HG02870 (cell line): ENCODE data around the gene CEBPG.

Experiments
- ATAC-seq: cut with Tn5 transposase; IDR thresholded peaks from one replicate; pipeline ENCODE4 v1.9.1; 2021; ENCODE audit warnings: mild to moderate bottlenecking, moderate library complexity; ENCODE audit not compliant: unreplicated experiment

CEBPG gene

GRCh38 chr19:33392341-33393285 lies 19.1 kb downstream of the CEBPG start:
- no peak for ATAC-seq

- no peak for ATAC-seq
Observed at GRCh38 chr19:33393286-33394005, 19.9 kb downstream of the CEBPG start.

GRCh38 chr19:33394006-33394722 lies 20.7 kb downstream of the CEBPG start:
- ATAC-seq = no peak

- no peak for ATAC-seq
Observed at GRCh38 chr19:33394723-33395560, 21.4 kb downstream of the CEBPG start.

GRCh38 chr19:33395561-33396550 lies 22.3 kb downstream of the CEBPG start:
- no peak for ATAC-seq

- ATAC-seq = no peak
Observed at GRCh38 chr19:33396701-33397535, 23.4 kb downstream of the CEBPG start.

- ATAC-seq = no peak
Observed at GRCh38 chr19:33397536-33398360, 24.2 kb downstream of the CEBPG start.

GRCh38 chr19:33398361-33399060 lies 25.0 kb downstream of the CEBPG start:
- no peak for ATAC-seq

GRCh38 chr19:33399081-33399744 lies 25.7 kb downstream of the CEBPG start:
- ATAC-seq = no peak

- no peak for ATAC-seq
Observed at GRCh38 chr19:33399745-33400681, 26.5 kb downstream of the CEBPG start.

- ATAC-seq = no peak
Observed at GRCh38 chr19:33400856-33401682, 27.6 kb downstream of the CEBPG start.

GRCh38 chr19:33401683-33402420 lies 28.3 kb downstream of the CEBPG start:
- no peak for ATAC-seq

GRCh38 chr19:33402421-33403220 lies 29.1 kb downstream of the CEBPG start:
- no peak for ATAC-seq
